DMS 273 treated with DMSO at 0.1 percent for 48 hours (cell line): ENCODE data around the gene SLC7A6.
A peak's percentile ranks its signal among the peaks of the same experiment; 100 is the strongest.

Experiments used
- DNase-seq: peaks from one replicate; lab custom pipeline; 2025; lab: John Stamatoyannopoulos, UW

Gene SLC7A6

DNA sequence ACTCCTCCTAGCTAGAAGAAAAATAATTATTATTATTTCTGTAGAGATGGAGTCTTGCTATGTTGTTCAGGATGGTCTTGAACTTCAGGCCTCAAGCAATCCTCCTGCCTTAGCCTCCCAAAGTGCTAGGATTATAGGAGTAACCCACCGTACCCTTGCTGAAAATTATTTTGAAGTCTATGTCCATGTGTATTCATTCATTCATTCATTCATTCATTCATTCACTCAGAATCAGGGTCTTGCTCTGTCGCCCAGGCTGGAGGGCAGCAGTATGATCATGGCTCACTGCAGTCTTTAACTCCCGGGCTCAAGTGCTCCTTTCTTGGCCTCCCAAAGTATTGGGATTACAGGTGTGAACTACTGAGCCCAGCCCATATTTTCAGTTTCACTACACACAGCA lies 42.3 kb downstream of the SLC7A6 start:
- no peak for DNase-seq

DNA sequence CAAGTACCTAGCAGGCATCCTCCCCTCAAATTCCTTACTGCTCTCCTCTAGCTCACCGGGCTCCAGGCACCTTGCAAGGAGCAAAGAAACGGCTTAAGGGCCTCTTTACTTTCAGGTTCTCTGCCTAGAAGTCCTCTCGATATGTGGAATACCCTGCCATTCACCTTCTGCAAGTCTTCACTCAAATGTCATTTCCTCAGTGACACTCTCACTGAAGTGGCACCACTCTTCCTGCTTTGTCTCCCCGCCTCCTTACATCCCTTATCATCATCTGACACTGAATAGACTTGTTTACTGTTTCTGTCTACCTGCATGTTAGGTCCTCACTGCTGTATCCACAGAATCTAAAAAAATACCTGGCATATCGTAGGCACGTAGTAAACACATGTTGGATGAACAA lies 45.5 kb downstream of the SLC7A6 start:
- DNase-seq = no peak

DNA sequence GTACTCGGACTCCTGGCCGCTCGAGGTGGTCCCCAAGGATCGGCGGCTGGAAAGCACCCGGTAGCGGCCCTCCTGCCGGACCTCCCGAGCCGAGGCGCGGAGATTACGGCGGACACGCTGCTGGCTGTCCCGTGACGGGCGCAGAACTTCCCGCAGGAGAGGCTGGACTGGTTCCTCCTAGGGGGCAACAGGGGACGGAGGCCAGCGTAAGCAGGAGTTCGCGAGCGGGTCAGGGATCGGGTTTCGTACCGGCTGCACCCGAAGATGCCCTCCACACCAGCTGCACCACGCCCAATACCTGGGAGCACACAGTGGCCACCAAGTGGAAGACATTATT lies 46.1 kb downstream of the SLC7A6 start:
- DNase-seq = no peak

DNA sequence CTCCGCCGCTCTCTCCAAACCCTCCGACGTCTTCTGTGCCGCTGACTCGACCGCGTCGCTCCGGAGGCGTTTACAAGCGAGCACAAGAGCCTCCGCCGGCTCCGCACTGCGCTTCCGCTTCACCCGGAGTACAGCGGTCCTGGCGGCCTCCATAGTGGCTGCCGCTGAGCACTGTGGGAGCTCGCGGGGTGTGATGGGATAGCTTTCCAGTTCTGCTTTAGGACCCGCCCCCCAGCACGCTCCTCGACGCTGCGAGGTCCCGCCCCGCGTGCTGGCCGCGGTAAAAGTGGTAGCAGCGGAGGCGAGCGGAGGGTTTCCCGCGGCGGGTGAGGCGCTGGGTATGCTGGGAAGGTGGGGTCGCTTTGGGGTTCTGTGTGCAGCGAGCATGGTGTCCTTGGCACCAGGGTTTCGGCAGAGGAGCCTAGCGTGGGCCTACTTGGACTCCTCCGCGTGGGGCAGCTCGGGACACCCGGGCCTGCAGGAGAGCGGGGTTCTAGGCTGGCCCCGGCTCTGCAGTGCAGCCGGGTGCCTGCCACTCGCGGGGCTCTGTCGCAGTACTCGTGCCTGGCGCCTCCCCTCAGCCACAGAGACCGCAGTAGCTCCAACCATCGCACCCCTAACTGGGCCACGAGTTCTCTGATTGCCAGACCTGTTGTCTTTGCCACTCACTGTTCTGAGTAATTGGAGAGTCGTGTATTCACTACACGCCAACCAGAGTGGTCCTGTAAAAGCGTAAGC lies 46.6 kb downstream of the SLC7A6 start, which contains the start of the genes PRMT7 and SLC7A6OS:
TSS of gene PRMT7 (plus strand) at position 246 of the 738 bp plus-strand sequence. CDS start 4,961 bp downstream, outside the sequence.
TSS of gene SLC7A6OS (minus strand) at position 173 of the 738 bp plus-strand sequence. CDS start at position 153, 20 bp downstream.
- DNase-seq = peak; percentile 78

DNA sequence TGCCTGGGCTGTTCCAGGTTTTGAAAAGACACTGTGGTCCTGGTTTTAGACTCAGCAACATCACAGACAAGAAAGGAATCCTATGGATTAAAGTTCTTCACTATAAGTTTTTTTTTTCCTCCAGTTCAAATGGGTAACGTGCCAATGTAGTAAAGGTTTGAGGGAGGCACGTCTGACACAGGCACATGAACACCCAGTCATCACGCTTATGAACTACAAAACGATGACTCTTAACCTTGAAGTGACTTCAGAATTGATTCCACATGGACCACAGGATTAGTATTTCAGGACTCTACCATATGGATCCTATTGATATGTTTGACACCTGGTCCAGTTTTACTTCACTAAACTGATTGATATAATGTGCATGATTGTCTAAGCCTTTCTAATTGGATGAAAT lies 48.8 kb downstream of the SLC7A6 start:
- no peak for DNase-seq

DNA sequence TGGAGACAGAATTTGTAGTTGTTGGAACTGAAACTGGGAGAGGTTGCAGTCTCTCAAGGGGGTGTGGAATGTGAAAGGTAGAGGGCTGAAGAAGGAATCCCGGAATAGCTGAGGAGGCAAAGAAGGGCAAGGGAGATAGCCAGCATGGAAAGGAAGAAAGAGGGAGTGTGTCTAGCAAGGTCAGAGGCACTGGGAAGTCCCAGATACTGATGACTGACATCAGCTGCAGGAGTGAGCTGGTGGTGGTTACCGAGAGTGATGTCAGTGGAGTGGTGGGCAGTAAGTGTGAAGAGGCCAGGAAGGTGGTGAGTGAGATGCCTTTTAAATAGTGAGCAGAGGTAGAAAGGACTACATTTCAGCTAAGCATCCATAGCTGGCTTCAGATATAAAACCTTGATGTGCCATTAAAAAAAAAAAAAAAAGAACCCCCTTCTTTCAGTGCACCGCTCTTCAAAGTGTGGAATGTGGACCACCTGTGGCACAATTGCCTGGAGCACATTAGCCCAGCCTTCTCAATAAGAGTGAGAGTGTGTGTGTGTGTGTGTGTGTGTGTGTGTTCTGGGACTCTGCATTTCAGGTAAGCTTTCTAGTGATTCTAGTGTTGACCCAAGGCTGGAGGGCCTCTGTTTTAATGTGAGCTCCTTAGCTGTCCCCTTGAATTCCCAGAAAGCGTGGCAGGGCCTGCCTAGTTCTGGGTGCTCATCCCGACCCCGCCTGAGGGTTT lies 55.0 kb downstream of the SLC7A6 start:
- no peak for DNase-seq

DNA sequence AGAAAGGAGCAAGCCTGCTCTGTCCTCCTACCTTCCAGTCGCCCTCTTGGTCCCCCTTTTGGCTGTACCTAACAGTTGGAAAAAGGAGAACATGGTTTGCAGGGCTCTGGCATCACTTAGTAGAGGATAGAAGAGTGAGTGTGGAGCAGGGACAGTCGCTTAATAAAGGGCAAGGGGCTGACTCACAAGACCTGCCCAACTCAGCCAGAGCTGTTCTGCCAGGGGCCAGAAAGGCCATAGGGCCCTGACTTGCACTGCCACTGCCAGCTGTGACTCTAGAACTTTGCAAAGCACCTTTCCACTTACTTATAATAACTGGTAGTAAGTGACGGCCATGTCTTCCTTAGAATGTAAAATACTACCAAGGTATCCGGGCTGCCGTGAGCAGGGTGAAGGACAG lies 60.0 kb downstream of the SLC7A6 start:
- DNase-seq = no peak

DNA sequence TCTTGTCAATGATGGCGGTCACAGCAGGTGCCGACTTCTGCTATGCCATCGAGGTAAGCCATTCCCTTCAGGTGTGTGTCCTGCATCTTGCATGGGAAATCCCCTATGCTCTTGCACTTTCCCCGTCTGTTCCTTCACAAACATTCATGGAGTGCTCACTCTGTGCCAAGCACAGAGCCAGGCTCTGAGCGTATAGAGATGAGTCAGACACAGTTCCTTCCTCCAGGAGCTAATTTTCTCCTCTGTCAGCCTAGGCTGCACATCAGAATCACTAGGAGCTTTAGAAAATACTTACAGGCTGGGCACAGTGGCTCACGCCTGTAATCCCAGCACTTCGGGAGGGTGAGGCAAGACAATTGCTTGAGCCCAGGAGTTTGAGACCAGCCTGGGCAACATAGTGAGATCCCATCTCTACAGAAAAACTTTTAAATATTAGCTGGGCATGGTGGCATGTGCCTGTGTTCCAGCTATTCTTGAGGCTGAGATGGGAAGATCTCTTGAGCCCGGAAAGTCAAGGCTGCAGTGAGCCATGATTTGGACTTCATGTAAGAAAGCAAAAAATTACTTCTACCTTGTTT lies 60.5 kb downstream of the SLC7A6 start:
- no peak for DNase-seq

DNA sequence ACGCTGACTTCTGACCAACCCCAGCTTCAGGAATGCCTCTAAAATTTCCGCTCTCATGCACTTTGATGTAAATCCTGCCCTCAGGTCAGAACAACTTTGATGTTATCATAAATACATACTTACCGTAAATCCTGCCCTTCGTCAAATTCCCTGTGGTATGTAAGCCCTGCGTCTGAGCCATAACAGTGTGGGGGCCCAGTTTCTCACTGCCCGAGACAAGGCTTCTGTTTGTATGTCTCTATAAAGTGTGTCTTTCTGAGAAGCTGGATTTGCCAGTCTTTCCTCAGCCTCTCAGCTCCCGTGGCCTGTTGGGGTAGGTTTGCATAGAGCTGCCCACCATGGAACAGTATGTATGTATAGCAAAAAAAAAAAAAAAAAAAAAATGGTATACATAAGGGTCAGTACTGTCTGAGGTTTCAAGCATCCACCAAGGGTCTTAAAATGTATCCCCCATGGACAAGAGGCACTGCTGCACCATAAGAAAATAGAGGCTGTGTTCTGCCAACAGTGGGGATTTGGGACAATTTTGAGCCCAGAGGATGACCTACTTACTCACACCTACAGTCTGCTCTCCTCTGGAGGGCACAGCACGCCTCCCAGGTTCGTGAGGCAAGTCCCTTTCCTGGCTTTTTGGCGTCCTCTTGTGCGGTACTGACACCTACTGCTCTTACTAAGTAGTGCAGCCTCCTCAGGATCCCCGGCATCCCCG lies 64.0 kb downstream of the SLC7A6 start:
- peak; percentile 57 for DNase-seq

DNA sequence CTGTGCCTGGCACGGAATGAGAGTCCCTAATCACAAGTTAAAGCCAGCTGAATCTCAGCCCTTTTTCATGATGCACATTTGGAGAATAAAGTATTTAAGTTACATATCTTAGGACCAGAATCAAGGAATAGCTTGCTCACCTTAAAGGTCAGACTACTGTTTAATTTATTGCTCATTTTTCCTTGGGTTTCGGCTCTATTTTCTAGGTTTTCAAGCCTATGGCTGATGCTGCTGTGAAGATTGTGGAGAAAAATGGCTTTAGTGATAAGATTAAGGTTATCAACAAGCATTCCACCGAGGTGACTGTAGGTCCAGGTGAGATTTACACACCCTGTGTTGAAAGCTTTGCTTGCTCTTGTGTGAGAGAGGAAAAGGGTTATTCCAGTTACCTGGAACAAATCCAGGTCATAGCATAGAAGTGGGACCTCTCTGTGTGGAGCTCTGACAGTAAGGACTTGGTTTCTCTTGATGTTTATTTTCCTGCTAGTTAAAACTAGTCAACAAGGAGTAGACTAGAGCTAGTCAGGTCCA lies 64.6 kb downstream of the SLC7A6 start:
- DNase-seq = no peak

DNA sequence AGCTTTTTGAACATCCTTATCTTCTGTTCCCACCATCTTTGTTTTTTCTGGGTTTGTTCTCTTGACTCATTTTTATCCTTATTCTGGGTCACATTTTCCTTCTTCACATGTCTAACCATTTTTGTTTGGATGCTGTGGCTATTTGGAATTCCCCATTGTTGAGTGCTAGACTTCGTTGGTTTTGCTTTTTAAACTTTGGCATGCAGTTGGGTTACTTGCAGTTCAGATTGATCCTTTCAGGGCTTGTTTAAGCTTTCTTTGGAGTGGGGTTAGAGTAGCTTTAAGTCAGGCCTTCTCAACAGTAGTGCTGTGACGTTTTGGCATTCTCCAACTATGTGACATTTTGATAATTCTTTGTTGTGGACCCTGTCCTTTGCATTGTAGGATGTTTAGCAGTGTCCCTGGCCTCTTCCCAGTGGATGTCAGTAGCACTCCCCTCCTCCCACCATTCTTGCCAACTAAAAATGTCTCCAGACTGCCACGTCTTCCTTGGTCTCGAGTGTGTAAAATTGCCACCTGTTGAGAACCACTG lies 67.6 kb downstream of the SLC7A6 start:
- no peak for DNase-seq

DNA sequence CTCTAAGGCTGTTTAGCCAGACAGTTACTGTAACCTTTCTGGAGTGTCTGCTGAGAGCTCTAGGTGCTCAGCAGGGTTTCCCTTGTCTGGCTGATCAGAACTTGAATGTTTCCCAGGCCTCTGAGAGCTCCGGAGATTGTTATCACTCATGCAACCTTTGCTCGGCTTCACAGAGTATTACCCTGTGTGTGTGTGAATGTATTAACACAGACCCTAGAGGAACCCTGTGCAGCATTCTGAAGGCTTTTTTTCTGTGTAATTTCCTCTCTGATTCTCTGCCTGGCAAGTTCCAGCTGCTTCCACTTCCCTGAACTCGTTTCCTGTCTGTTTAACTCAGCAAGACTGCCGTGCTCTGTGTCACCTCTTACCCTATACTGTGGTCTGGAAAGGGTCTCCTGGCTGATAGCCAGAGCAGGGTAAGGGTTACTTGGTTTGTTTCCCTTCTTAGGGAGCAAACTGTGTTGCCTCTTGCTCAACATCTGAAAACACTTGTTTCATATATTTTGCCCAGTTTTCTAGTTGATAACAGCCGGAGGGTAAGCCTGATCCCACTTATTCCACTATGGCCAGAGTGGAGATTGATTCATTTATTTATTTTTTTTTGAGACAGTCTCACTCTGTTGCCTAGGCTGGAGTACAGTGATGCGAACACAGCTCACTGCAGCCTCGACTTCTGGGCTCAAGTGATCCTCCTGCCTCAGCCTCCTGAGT lies 68.2 kb downstream of the SLC7A6 start:
- no peak for DNase-seq

DNA sequence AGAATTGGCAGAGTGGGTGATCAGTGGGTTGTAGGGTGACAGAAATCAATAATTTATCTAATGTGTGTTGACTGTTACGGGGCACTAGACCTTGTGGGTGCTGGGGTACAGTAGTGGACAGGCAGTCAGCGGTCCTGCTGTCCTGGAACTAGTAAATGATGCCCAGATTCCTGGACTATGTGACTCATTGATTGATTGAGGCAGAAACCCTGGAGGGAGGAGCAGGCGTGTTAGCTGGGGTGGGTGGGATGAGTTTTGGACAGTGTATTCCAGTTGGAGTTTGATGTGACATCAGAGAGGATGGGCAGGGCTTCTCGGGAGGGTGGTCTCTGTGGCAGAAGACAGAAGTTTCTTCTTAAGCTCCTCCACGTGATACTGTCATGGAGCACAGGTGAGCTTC lies 70.8 kb downstream of the SLC7A6 start:
- no peak for DNase-seq

DNA sequence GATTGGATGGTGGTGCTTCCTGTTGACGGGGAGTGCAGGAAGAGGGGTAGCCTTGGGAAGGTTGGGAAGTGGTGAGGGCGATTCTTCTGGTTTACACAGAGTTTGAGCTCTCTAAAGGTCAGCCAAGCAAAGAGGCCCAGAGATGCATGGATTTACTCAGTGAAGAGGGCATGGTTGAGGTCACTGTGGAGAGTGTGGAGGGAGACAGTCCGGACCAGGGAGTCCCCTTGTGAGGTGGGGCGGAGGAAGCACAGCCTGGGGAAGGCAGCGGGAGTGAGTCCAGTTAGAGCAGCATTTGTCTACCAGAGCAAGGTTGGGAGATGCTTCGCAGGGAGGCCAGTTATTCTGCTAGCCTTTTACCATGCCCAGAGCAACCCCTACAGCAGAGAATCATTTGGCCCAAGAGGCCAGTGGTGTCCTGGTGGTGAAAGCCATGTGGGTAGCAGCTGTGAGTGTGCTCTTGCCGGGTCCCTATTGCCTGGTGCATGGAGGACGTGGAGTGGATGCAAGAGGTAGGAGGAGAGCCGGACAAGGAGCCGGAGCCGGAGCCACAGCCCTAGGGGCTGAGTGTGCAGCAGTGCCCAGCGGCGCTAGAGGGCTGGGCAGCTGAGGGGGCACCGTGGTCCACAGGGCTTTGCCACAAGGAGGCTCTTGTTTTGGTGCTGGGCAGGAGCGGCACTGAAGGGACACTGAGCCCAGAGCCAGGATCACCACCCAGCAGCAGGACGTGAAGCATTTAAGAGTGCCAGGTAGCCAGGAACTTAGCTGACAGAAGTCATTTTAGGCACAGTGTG lies 74.2 kb downstream of the SLC7A6 start:
- DNase-seq = no peak

DNA sequence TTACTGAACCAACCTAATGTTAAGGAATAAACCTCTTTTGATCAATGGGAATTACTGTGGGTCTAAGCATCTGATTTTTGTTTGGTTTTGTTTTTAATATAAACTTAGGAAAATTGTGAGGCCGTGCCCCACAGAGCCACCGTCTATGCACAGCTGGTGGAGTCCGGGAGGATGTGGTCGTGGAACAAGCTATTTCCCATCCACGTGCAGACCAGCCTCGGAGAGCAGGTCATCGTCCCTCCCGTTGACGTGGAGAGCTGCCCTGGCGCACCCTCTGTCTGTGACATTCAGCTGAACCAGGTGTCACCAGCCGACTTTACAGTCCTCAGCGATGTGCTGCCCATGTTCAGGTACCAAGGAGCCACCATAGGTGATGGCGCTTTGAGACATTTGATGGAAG lies 74.9 kb downstream of the SLC7A6 start:
- DNase-seq = no peak

DNA sequence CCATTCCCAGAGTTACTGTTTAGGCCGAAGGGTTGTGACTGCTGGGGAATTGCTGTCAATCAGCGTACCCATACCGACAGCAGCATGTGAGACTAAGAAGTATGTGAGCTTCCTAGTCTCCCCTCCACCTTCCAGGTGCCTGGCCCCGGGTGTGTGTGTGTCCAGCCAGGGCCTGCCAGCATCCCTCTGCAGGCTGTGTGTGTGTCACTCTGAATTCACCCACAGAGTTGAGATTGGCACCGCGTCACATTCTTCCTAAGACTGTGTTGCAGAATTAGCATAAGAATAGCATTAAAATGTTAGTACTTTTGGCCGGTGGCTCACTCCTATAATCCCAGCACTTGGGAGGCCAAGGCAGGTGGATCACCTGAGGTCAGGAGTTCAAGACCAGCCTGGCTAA lies 78.3 kb downstream of the SLC7A6 start:
- no peak for DNase-seq

DNA sequence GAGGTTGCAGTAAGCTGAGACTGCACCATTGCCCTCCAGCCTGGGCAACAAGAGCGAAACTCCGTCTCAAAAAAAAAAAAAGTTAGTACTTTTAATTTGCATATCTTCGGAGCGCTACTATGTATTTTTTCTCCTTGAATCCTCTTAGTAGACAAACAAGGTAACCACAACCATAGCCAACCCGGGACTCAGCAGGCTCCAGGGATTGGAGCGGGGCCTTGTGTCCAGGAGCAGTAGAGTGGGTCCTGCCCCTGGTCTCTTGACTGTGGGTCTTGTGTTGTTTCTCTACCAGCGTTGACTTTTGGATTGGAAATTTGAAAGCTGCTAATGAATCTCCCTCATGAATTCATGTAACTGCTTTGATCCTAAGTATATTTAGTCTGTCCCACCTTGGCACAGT lies 78.8 kb downstream of the SLC7A6 start:
- no peak for DNase-seq

DNA sequence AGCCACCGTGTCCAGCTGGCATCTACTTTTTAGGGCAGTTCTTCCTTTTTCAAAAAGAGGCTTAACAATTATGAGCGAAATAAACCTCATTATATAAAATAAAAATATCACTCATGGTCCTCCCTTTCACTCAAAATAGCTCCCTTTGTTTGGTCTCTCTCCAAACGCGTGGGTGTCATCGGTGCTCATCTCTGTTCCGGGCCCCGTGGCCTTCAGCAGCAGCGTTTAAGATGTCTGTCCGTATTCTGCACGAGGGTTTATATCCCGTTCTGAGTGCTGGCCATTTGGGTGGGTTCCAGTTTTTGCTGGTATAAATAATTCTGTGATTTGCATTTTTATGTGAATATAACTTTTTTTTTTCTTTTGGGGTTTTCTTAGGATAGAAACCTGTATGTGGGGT lies 79.9 kb downstream of the SLC7A6 start:
- DNase-seq = no peak

DNA sequence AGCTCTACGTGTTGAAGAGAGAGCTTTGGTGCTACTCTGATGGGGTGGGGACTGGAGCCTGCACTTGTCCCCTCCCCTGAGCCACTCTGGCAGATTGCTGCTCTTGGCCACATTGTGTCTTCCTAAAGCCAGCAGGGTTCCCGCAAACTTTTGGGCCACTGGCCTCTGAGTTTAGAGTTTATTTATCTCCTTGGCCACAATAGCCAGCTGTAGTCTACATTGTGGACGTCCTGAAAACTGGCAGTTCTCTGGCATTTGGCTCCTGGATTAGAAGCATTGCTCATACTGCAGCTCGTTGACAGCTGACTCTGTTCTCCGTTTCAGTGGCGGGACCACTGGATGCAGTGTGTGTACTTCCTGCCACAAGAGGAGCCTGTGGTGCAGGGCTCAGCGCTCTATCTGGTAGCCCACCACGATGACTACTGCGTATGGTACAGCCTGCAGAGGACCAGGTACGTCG lies 81.1 kb downstream of the SLC7A6 start:
- no peak for DNase-seq

DNA sequence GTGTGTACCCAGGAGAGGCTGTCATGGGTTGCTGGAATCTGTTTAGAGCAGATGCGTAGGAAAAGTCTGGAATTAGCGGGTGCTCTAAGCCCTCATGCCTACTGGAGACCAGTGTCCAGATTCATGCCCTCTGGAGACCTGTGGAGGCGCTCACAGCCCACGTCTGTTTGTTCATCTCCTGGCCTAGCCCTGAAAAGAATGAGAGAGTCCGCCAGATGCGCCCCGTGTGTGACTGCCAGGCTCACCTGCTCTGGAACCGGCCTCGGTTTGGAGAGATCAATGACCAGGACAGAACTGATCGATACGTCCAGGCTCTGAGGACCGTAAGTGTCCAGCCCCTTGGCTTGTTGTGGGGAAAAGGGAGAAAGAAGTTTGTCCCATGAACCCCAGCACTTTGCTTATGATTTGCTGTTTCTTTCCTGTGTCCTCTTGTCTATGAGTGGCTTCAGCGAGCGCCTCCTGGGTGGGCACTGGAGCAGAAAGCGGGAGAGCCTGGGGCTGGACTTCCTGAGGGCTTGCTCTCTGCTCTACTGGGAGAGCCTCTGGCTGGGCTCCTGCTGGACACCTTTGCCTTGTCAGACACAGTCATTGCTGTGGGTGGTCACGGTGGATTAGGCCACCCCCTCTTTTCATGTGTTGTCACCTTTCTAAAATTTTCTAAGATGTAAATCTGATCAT lies 81.8 kb downstream of the SLC7A6 start:
- no peak for DNase-seq
